Measurements from ENCODE around the gene SSR1.

Gene SSR1

GRCh38 chr6:7343546-7344475 lies 30.8 kb upstream of the SSR1 start:
- Histone ChIP-seq H3K9me2 (replicated peaks; ENCODE audit: control insufficient read depth, low read length) (no peaks in the 10 kb centered on the region), H3K79me2 (ENCODE audit: control insufficient read depth, low read length) (no peaks in the 10 kb centered on the region), H3K4me2 (ENCODE audit: low read length) (no peak overlapping the region), H3K9me3 (ENCODE audit: control insufficient read depth, insufficient read depth, low read length) (no peaks in the 10 kb centered on the region), H3K27me3 (ENCODE audit: control insufficient read depth, low read length) (no peaks in the 10 kb centered on the region), H3K4me1 (ENCODE audit: control insufficient read depth, low read length) (no peaks in the 10 kb centered on the region), H3K36me3 (ENCODE audit: control insufficient read depth, low read length) (no peaks in the 10 kb centered on the region), H3K27ac (ENCODE audit: low read depth, low read length) (no peak overlapping the region), H3F3A (ENCODE audit: control insufficient read depth, insufficient read depth) (no peaks in the 10 kb centered on the region), H4K20me1 (ENCODE audit: control insufficient read depth, insufficient read depth, low read depth, low read length) (no peaks in the 10 kb centered on the region), H3K4me3 (ENCODE audit: low read length) (no peak overlapping the region)
- TF ChIP-seq EZH2phosphoT487 (IDR thresholded peaks at IDR 0.05; ENCODE audit: borderline replicate concordance, low read length): no peak
- no peak for TF ChIP-seq CTCF (IDR thresholded peaks at IDR 0.05; ENCODE audit: low read depth, low read length, poor library complexity, severe bottlenecking)

- no peaks in the 10 kb centered on the region for H3K4me1 ChIP-seq (ENCODE audit: control insufficient read depth, low read length)
- no peak overlapping the region for H3K27ac ChIP-seq (ENCODE audit: low read depth, low read length)
- no peaks in the 10 kb centered on the region for H3F3A ChIP-seq (ENCODE audit: control insufficient read depth, insufficient read depth)
- no peaks in the 10 kb centered on the region for H3K9me3 ChIP-seq (ENCODE audit: control insufficient read depth, insufficient read depth, low read length)
- no peaks in the 10 kb centered on the region for H4K20me1 ChIP-seq (ENCODE audit: control insufficient read depth, insufficient read depth, low read depth, low read length)
- peaks cover 13% of the 10 kb centered on the region; the same call in 1 of the 2 replicates for H3K27me3 ChIP-seq (ENCODE audit: control insufficient read depth, low read length)
- no peak overlapping the region for H3K4me3 ChIP-seq (ENCODE audit: low read length)
- H3K9me2 ChIP-seq (replicated peaks; ENCODE audit: control insufficient read depth, low read length): no peaks in the 10 kb centered on the region
- TF ChIP-seq EZH2phosphoT487 (IDR thresholded peaks at IDR 0.05; ENCODE audit: borderline replicate concordance, low read length): no peak
- TF ChIP-seq CTCF (IDR thresholded peaks at IDR 0.05; ENCODE audit: low read depth, low read length, poor library complexity, severe bottlenecking): no peak
- H3K4me2 ChIP-seq (ENCODE audit: low read length): no peak overlapping the region
- H3K79me2 ChIP-seq (ENCODE audit: control insufficient read depth, low read length): no peaks in the 10 kb centered on the region
- H3K36me3 ChIP-seq (ENCODE audit: control insufficient read depth, low read length): no peaks in the 10 kb centered on the region
Measured at GRCh38 chr6:7341989-7342742, 29.2 kb upstream of the SSR1 start.

DNA sequence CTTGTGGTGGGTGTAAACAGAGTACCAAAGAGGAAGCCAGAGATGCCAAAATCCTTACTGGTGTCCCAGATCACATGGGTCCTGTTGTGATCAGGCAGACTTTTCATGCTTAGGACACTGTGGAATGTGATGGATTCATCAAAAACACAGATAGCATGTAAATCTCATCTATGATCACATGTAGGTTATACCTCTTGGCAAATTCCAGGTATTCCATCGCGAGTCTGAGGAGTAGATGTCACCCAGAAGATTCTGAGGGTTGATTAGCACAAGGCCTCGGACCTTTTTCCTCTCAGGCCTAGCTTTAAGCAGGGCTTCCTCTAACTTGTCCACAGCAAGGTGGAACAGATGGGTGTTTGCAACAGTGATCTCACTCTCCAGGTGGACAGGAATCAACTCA lies 28.3 kb upstream of the SSR1 start:
- no peaks in the 10 kb centered on the region for H3K9me2 ChIP-seq (replicated peaks; ENCODE audit: control insufficient read depth, low read length)
- no peaks in the 10 kb centered on the region for H3K4me1 ChIP-seq (ENCODE audit: control insufficient read depth, low read length)
- H3K79me2 ChIP-seq (ENCODE audit: control insufficient read depth, low read length): no peaks in the 10 kb centered on the region
- H3K9me3 ChIP-seq (ENCODE audit: control insufficient read depth, insufficient read depth, low read length): no peaks in the 10 kb centered on the region
- H3K4me3 ChIP-seq (ENCODE audit: low read length): no peak overlapping the region
- H3K27me3 ChIP-seq (ENCODE audit: control insufficient read depth, low read length): peaks cover 15% of the 10 kb centered on the region; the same call in 1 of the 2 replicates
- H3F3A ChIP-seq (ENCODE audit: control insufficient read depth, insufficient read depth): no peaks in the 10 kb centered on the region
- no peaks in the 10 kb centered on the region for H3K36me3 ChIP-seq (ENCODE audit: control insufficient read depth, low read length)
- no peaks in the 10 kb centered on the region for H4K20me1 ChIP-seq (ENCODE audit: control insufficient read depth, insufficient read depth, low read depth, low read length)
- H3K4me2 ChIP-seq (ENCODE audit: low read length): no peak overlapping the region
- TF ChIP-seq CTCF (IDR thresholded peaks at IDR 0.05; ENCODE audit: low read depth, low read length, poor library complexity, severe bottlenecking): no peak
- TF ChIP-seq EZH2phosphoT487 (IDR thresholded peaks at IDR 0.05; ENCODE audit: borderline replicate concordance, low read length): no peak
- H3K27ac ChIP-seq (ENCODE audit: low read depth, low read length): no peak overlapping the region

Data from DOHH2 (cell line).